Activated naive CD4-positive, alpha-beta T cell treated with anti-CD3 and anti-CD28 coated beads, Interleukin-2, amount 10 ng/mL, durations not matched to agents 7 days and 5 days (primary cell): Measurements from ENCODE around the gene LPP.

Experiments
- CTCF ChIA-PET: fragments of 350-600 bp; sonication (Branson Sonifier 250); formaldehyde crosslinking; loops from one replicate; lab custom pipeline; 2021; ENCODE audit warnings: antibody characterized with exemption; lab: Charles Lee
- DNase-seq: peaks from one replicate; pipeline ENCODE4 v3.0.0-alpha.2; 2020
- H3K27ac Mint-ChIP-seq: one replicate; pipeline ENCODE4 v1.8.0; 2021; ENCODE audit warnings: mild to moderate bottlenecking, moderate library complexity, mixed read lengths
- H3K27me3 Mint-ChIP-seq: one replicate; pipeline ENCODE4 v1.8.0; 2021; ENCODE audit warnings: mild to moderate bottlenecking, mixed read lengths
- H3K36me3 Mint-ChIP-seq: one replicate; pipeline ENCODE4 v1.8.0; 2021; ENCODE audit warnings: mixed read lengths
- H3K4me1 Mint-ChIP-seq: one replicate; pipeline ENCODE4 v1.8.0; 2021; ENCODE audit warnings: mixed read lengths
- H3K4me3 Mint-ChIP-seq: one replicate; pipeline ENCODE4 v1.8.0; 2021; ENCODE audit warnings: mild to moderate bottlenecking, moderate library complexity, mixed read lengths
- H3K9me3 Mint-ChIP-seq: one replicate; pipeline ENCODE4 v1.8.0; 2021; ENCODE audit warnings: mixed read lengths

The LPP gene

GRCh38 chr3:188707381-188708288 is 553.7 kb downstream of the LPP start:
- no peaks in the 10 kb centered on the region for H3K9me3 Mint-ChIP-seq
- no peaks in the 10 kb centered on the region for H3K27me3 Mint-ChIP-seq
- no peak overlapping the region for H3K4me3 Mint-ChIP-seq
- no peak overlapping the region for H3K27ac Mint-ChIP-seq
- DNase-seq = no peak
- H3K36me3 Mint-ChIP-seq = peaks cover 11% of the 10 kb centered on the region
- CTCF ChIA-PET = interaction anchor here (1.0 kb wide), 1 partner anchor 44 kb away, joined by 3 read pairs; no protein-coding TSS in a partner anchor
- H3K4me1 Mint-ChIP-seq = peaks cover 3% of the 10 kb centered on the region

- H3K4me1 Mint-ChIP-seq = peaks cover 3% of the 10 kb centered on the region
- no peak overlapping the region for H3K4me3 Mint-ChIP-seq
- CTCF ChIA-PET = no interaction called here
- H3K27ac Mint-ChIP-seq = no peak overlapping the region
- peaks cover 9% of the 10 kb centered on the region for H3K36me3 Mint-ChIP-seq
- H3K9me3 Mint-ChIP-seq = no peaks in the 10 kb centered on the region
- no peak for DNase-seq
- no peaks in the 10 kb centered on the region for H3K27me3 Mint-ChIP-seq
Measured at GRCh38 chr3:188711881-188712247, 557.9 kb downstream of the LPP start.

- H3K4me3 Mint-ChIP-seq = no peak overlapping the region
- H3K4me1 Mint-ChIP-seq = peaks cover 1% of the 10 kb centered on the region
- CTCF ChIA-PET = no interaction called here
- no peak for DNase-seq
- H3K36me3 Mint-ChIP-seq = peaks cover 10% of the 10 kb centered on the region
- no peaks in the 10 kb centered on the region for H3K27me3 Mint-ChIP-seq
- H3K9me3 Mint-ChIP-seq = no peaks in the 10 kb centered on the region
- no peak overlapping the region for H3K27ac Mint-ChIP-seq
Measured at GRCh38 chr3:188712248-188712924, 558.4 kb downstream of the LPP start.

- DNase-seq = no peak
- no peak overlapping the region for H3K4me3 Mint-ChIP-seq
- peaks cover 10% of the 10 kb centered on the region for H3K36me3 Mint-ChIP-seq
- H3K9me3 Mint-ChIP-seq = no peaks in the 10 kb centered on the region
- H3K27ac Mint-ChIP-seq = no peak overlapping the region
- H3K27me3 Mint-ChIP-seq = no peaks in the 10 kb centered on the region
- CTCF ChIA-PET = no interaction called here
- H3K4me1 Mint-ChIP-seq = no peaks in the 10 kb centered on the region
Measured at GRCh38 chr3:188712991-188713390, 559.0 kb downstream of the LPP start.

GRCh38 chr3:188719545-188719944 is 565.6 kb downstream of the LPP start:
- Mint-ChIP-seq H3K36me3 (peaks cover 2% of the 10 kb centered on the region), H3K9me3 (no peaks in the 10 kb centered on the region), H3K27ac (no peak overlapping the region), H3K27me3 (no peaks in the 10 kb centered on the region), H3K4me3 (no peak overlapping the region), H3K4me1 (peaks cover 12% of the 10 kb centered on the region)
- CTCF ChIA-PET = no interaction called here
- DNase-seq = no peak

- Mint-ChIP-seq H3K9me3 (no peaks in the 10 kb centered on the region), H3K36me3 (peaks cover 2% of the 10 kb centered on the region), H3K27ac (no peak overlapping the region), H3K4me3 (no peak overlapping the region), H3K4me1 (peaks cover 12% of the 10 kb centered on the region), H3K27me3 (no peaks in the 10 kb centered on the region)
- DNase-seq = no peak
- CTCF ChIA-PET = interaction anchor here (0.6 kb wide), 1 partner anchor 53 kb away, joined by 3 read pairs; no protein-coding TSS in a partner anchor
Measured at GRCh38 chr3:188720215-188720614, 566.3 kb downstream of the LPP start.

- H3K36me3 Mint-ChIP-seq = peaks cover 2% of the 10 kb centered on the region
- peaks cover 12% of the 10 kb centered on the region for H3K4me1 Mint-ChIP-seq
- CTCF ChIA-PET = interaction anchor here (0.6 kb wide), 1 partner anchor 53 kb away, joined by 3 read pairs; no protein-coding TSS in a partner anchor
- no peak overlapping the region for H3K27ac Mint-ChIP-seq
- no peak for DNase-seq
- H3K27me3 Mint-ChIP-seq = no peaks in the 10 kb centered on the region
- no peak overlapping the region for H3K4me3 Mint-ChIP-seq
- no peaks in the 10 kb centered on the region for H3K9me3 Mint-ChIP-seq
Measured at GRCh38 chr3:188720636-188721035, 566.7 kb downstream of the LPP start.

GRCh38 chr3:188721312-188721711 is 567.4 kb downstream of the LPP start:
- Mint-ChIP-seq H3K27ac (no peak overlapping the region), H3K4me1 (peaks cover 12% of the 10 kb centered on the region), H3K27me3 (no peaks in the 10 kb centered on the region), H3K36me3 (peaks cover 2% of the 10 kb centered on the region), H3K4me3 (no peak overlapping the region), H3K9me3 (no peaks in the 10 kb centered on the region)
- no peak for DNase-seq
- CTCF ChIA-PET = no interaction called here

- no peak for DNase-seq
- Mint-ChIP-seq H3K27me3 (no peaks in the 10 kb centered on the region), H3K4me3 (no peak overlapping the region), H3K9me3 (no peaks in the 10 kb centered on the region), H3K27ac (no peak overlapping the region), H3K4me1 (peaks cover 12% of the 10 kb centered on the region), H3K36me3 (peaks cover 2% of the 10 kb centered on the region)
- CTCF ChIA-PET = no interaction called here
Measured at GRCh38 chr3:188721990-188722389, 568.0 kb downstream of the LPP start.

GRCh38 chr3:188722963-188723362 is 569.0 kb downstream of the LPP start:
- CTCF ChIA-PET = no interaction called here
- Mint-ChIP-seq H3K9me3 (no peaks in the 10 kb centered on the region), H3K27ac (no peak overlapping the region), H3K27me3 (no peaks in the 10 kb centered on the region), H3K36me3 (peaks cover 4% of the 10 kb centered on the region), H3K4me3 (no peak overlapping the region), H3K4me1 (peaks cover 12% of the 10 kb centered on the region)
- no peak for DNase-seq

GRCh38 chr3:188727052-188727451 is 573.1 kb downstream of the LPP start:
- CTCF ChIA-PET = no interaction called here
- H3K4me3 Mint-ChIP-seq = no peak overlapping the region
- no peaks in the 10 kb centered on the region for H3K9me3 Mint-ChIP-seq
- H3K36me3 Mint-ChIP-seq = peaks cover 13% of the 10 kb centered on the region
- no peaks in the 10 kb centered on the region for H3K27me3 Mint-ChIP-seq
- DNase-seq = no peak
- no peak overlapping the region for H3K27ac Mint-ChIP-seq
- peaks cover 29% of the 10 kb centered on the region for H3K4me1 Mint-ChIP-seq

- H3K27me3 Mint-ChIP-seq = no peaks in the 10 kb centered on the region
- H3K4me1 Mint-ChIP-seq = peaks cover 17% of the 10 kb centered on the region
- H3K9me3 Mint-ChIP-seq = no peaks in the 10 kb centered on the region
- H3K27ac Mint-ChIP-seq = no peak overlapping the region
- no peak overlapping the region for H3K4me3 Mint-ChIP-seq
- peaks cover 13% of the 10 kb centered on the region for H3K36me3 Mint-ChIP-seq
- DNase-seq = no peak
- CTCF ChIA-PET = no interaction called here
Measured at GRCh38 chr3:188728371-188728896, 574.5 kb downstream of the LPP start.

GRCh38 chr3:188729422-188729821 is 575.5 kb downstream of the LPP start:
- H3K36me3 Mint-ChIP-seq = peaks cover 13% of the 10 kb centered on the region
- H3K27me3 Mint-ChIP-seq = no peaks in the 10 kb centered on the region
- CTCF ChIA-PET = no interaction called here
- H3K4me1 Mint-ChIP-seq = peaks cover 17% of the 10 kb centered on the region
- H3K27ac Mint-ChIP-seq = no peak overlapping the region
- no peaks in the 10 kb centered on the region for H3K9me3 Mint-ChIP-seq
- H3K4me3 Mint-ChIP-seq = no peak overlapping the region
- DNase-seq = no peak

GRCh38 chr3:188734395-188734794 is 580.4 kb downstream of the LPP start:
- no peaks in the 10 kb centered on the region for H3K9me3 Mint-ChIP-seq
- CTCF ChIA-PET = interaction anchor here (1.2 kb wide), 1 partner anchor 12 kb away, joined by 3 read pairs; no protein-coding TSS in a partner anchor
- peaks cover 4% of the 10 kb centered on the region for H3K4me1 Mint-ChIP-seq
- no peak overlapping the region for H3K4me3 Mint-ChIP-seq
- DNase-seq = no peak
- H3K27ac Mint-ChIP-seq = no peak overlapping the region
- H3K36me3 Mint-ChIP-seq = peaks cover 6% of the 10 kb centered on the region
- H3K27me3 Mint-ChIP-seq = no peaks in the 10 kb centered on the region
